Measurements from ENCODE around the gene KRTAP19-3.
"Not testable (repeated sequence)": the region's sequence is repeated elsewhere in the genome, so short reads cannot be mapped to it uniquely, and the experiment has no call there.

Gene KRTAP19-3

GRCh38 chr21:30491963-30492428 lies at the start of gene KRTAP19-3:
Gene KRTAP19-3, minus strand, starts transcription at chr21:30492013. Its CDS starts 56 bp downstream, at chr21:30491957.
- DNase-seq, result no peak

- DNase-seq, result no peak
Observed at GRCh38 chr21:30518876-30519275, 27.1 kb upstream of the KRTAP19-3 start.

GRCh38 chr21:30515681-30516080 lies 23.9 kb upstream of the KRTAP19-3 start:
- DNase-seq, result no peak

- DNase-seq, result not testable (repeated sequence)
Observed at GRCh38 chr21:30505621-30506205, 13.9 kb upstream of the KRTAP19-3 start.

- no peak for DNase-seq
Observed at GRCh38 chr21:30502041-30502440, 10.2 kb upstream of the KRTAP19-3 start, which contains the start of gene KRTAP19-5. Gene KRTAP19-5, minus strand, starts transcription at chr21:30502141. Its CDS starts 51 bp downstream, at chr21:30502090.

GRCh38 chr21:30497065-30497464 lies 5.3 kb upstream of the KRTAP19-3 start, which contains the start of gene KRTAP19-4:
Gene KRTAP19-4, minus strand, starts transcription at chr21:30497165. Its CDS starts 55 bp downstream, at chr21:30497110.
- no peak for DNase-seq

GRCh38 chr21:30487336-30487735 lies 4.5 kb downstream of the KRTAP19-3 start, which contains the start of gene KRTAP19-2:
Gene KRTAP19-2, minus strand, starts transcription at chr21:30487436. Its CDS starts 88 bp downstream, at chr21:30487348.
- no peak for DNase-seq

- DNase-seq, result no peak
Observed at GRCh38 chr21:30486180-30486579, 5.6 kb downstream of the KRTAP19-3 start.

- no peak for DNase-seq
Observed at GRCh38 chr21:30482130-30482529, 9.7 kb downstream of the KRTAP19-3 start.

GRCh38 chr21:30480145-30480544 lies 11.7 kb downstream of the KRTAP19-3 start, which contains the start of gene KRTAP19-1:
Gene KRTAP19-1, minus strand, starts transcription at chr21:30480367. Its CDS starts 50 bp downstream, at chr21:30480317.
- DNase-seq, result no peak

- DNase-seq, result no peak
Observed at GRCh38 chr21:30479259-30479658, 12.6 kb downstream of the KRTAP19-3 start.

GRCh38 chr21:30478004-30478403 lies 13.8 kb downstream of the KRTAP19-3 start:
- DNase-seq, result no peak

GRCh38 chr21:30468900-30469714 lies 22.7 kb downstream of the KRTAP19-3 start:
- DNase-seq, result no peak

- DNase-seq, result no peak
Observed at GRCh38 chr21:30463713-30464112, 28.1 kb downstream of the KRTAP19-3 start.

GRCh38 chr21:30448514-30448913 lies 43.3 kb downstream of the KRTAP19-3 start:
- DNase-seq, result no peak

- no peak for DNase-seq
Observed at GRCh38 chr21:30447056-30447455, 44.8 kb downstream of the KRTAP19-3 start.

- DNase-seq, result no peak
Observed at GRCh38 chr21:30444204-30444603, 47.6 kb downstream of the KRTAP19-3 start.

- DNase-seq, result no peak
Observed at GRCh38 chr21:30443226-30443625, 48.6 kb downstream of the KRTAP19-3 start.
